Measurements from ENCODE around the gene PCSK7. TPM values are rescaled to one million over a fixed set of nuclear protein-coding genes. Genes with fewer than 3 reads are reported as not detected.

The PCSK7 gene
- total and polyA plus RNA-seq, 10 of the 15 experiments (the other 5 are each of a cell fraction or from before 2014, with no cell fraction given), result 5.5 to 81.5 (median 51.6) TPM

- TF ChIP-seq ZBTB11 (CRISPR knock-in tag; IDR thresholded peaks at IDR 0.05), result no peak
- no peak for TF ChIP-seq PRDM15 (CRISPR knock-in tag; IDR thresholded peaks at IDR 0.05)
- TF ChIP-seq RFX5 (IDR thresholded peaks at IDR 0.05; ENCODE audit: low read depth, low read length), result no peak
- TF ChIP-seq NR2C1 (IDR thresholded peaks at IDR 0.05), result no peak
- no peak for TF ChIP-seq EP300 (IDR thresholded peaks at IDR 0.05; ENCODE audit: borderline replicate concordance in 1 of 2, control insufficient read depth in 1 of 2, low read depth in 2 of 2, low read length in 2 of 2)
- TF ChIP-seq RAD21 (IDR thresholded peaks at IDR 0.05; ENCODE audit: insufficient read depth, low read depth, low read length), result no peak
- TF ChIP-seq HDGF (IDR thresholded peaks at IDR 0.05), result no peak
- no peak for TF ChIP-seq STAT1 (conservative IDR thresholded peaks at IDR 0.05)
- TF ChIP-seq ATF7 (IDR thresholded peaks at IDR 0.05; ENCODE audit: low read depth), result no peak
- TF ChIP-seq RAD51 (IDR thresholded peaks at IDR 0.05), result no peak
- TF ChIP-seq ZNF384 (IDR thresholded peaks at IDR 0.05; ENCODE audit: borderline replicate concordance, low read depth, low read length), result no peak
- no peak for TF ChIP-seq CEBPB (IDR thresholded peaks at IDR 0.05; ENCODE audit: borderline replicate concordance in 1 of 2, low read depth in 2 of 2, low read length in 2 of 2)
- no peak for TF ChIP-seq PAX8 (IDR thresholded peaks at IDR 0.05)
- TF ChIP-seq GATAD2B (conservative IDR thresholded peaks at IDR 0.05; ENCODE audit: low read depth), result no peak
Observed at GRCh38 chr11:117204283-117205080, 27.4 kb downstream of the PCSK7 start (continued).

Measured in GM12878 (cell line).